NCI-H2171 (cell line): ENCODE data around the gene ADRB1.

Source experiments
- DNase-seq: peaks from one replicate; lab custom pipeline; 2025; lab: John Stamatoyannopoulos, UW

Gene ADRB1

GRCh38 chr10:114043532-114044246 lies at the start of gene ADRB1:
TSS of gene ADRB1 (plus strand) at chr10:114043866. CDS start at chr10:114044133, 267 bp downstream.
- peak; percentile 11 for DNase-seq

GRCh38 chr10:113995201-113995600 lies 48.5 kb upstream of the ADRB1 start:
- no peak for DNase-seq

- peak; percentile 15 for DNase-seq
These were observed 46.2 kb upstream of the ADRB1 start for GRCh38 chr10:113997428-113997827.

GRCh38 chr10:113999531-113999930 lies 44.1 kb upstream of the ADRB1 start:
- no peak for DNase-seq

GRCh38 chr10:114000457-114001010 lies 43.1 kb upstream of the ADRB1 start:
- DNase-seq: no peak

- peak; percentile 1 for DNase-seq
These were observed 41.2 kb upstream of the ADRB1 start for GRCh38 chr10:114002422-114002821.

- DNase-seq: no peak
These were observed 40.3 kb upstream of the ADRB1 start for GRCh38 chr10:114003161-114003941.

- no peak for DNase-seq
These were observed 34.2 kb upstream of the ADRB1 start for GRCh38 chr10:114009281-114009996.

GRCh38 chr10:114010316-114010715 lies 33.4 kb upstream of the ADRB1 start:
- no peak for DNase-seq

- DNase-seq: no peak
These were observed 31.0 kb upstream of the ADRB1 start for GRCh38 chr10:114012650-114013049.

GRCh38 chr10:114015708-114016107 lies 28.0 kb upstream of the ADRB1 start:
- DNase-seq: no peak

GRCh38 chr10:114017271-114017670 lies 26.4 kb upstream of the ADRB1 start:
- DNase-seq: no peak

GRCh38 chr10:114017873-114018272 lies 25.8 kb upstream of the ADRB1 start:
- no peak for DNase-seq

- DNase-seq: no peak
These were observed 24.4 kb upstream of the ADRB1 start for GRCh38 chr10:114019226-114019625.

GRCh38 chr10:114021154-114021553 lies 22.5 kb upstream of the ADRB1 start:
- DNase-seq: no peak

GRCh38 chr10:114021717-114022680 lies 21.7 kb upstream of the ADRB1 start:
- no peak for DNase-seq

GRCh38 chr10:114022766-114023597 lies 20.7 kb upstream of the ADRB1 start:
- DNase-seq: no peak

- no peak for DNase-seq
These were observed 18.6 kb upstream of the ADRB1 start for GRCh38 chr10:114024876-114025610.

- DNase-seq: no peak
These were observed 18.0 kb upstream of the ADRB1 start for GRCh38 chr10:114025611-114026130.
